RPMI7951 (cell line): ENCODE results near the gene ITPRIPL1. TPM values are rescaled to one million over a fixed set of nuclear protein-coding genes. Genes with fewer than 3 reads are reported as not detected.

Source experiments
- DNase-seq: peaks from one replicate; pipeline ENCODE4 v3.0.0-alpha.2; 2012; ENCODE audit warnings: low read depth
- total RNA-seq: library from RNA; depleted of rRNA; stranded (reverse); fragments of >200 nt; shearing (Covaris generic); gene quantifications from 2 replicates; pipeline ENCODE4 v1.2.3, GENCODE V29; 2014

The ITPRIPL1 gene
- total RNA-seq, 1 experiment from 2014 or later, result 14.5 TPM

GRCh38 chr2:96323849-96324248 lies 1.3 kb upstream of the ITPRIPL1 start:
- DNase-seq, result no peak

- DNase-seq, result no peak
Observed at GRCh38 chr2:96324721-96325040, 436 bp upstream of the ITPRIPL1 start.

- no peak for DNase-seq
Observed at GRCh38 chr2:96325884-96326255, 753 bp downstream of the ITPRIPL1 start.

- DNase-seq, result no peak
Observed at GRCh38 chr2:96326564-96326963, 1.4 kb downstream of the ITPRIPL1 start.

GRCh38 chr2:96326990-96327820 lies 2.1 kb downstream of the ITPRIPL1 start:
- DNase-seq, result no peak

GRCh38 chr2:96329456-96329855 lies 4.3 kb downstream of the ITPRIPL1 start:
- peak; percentile 79 for DNase-seq

GRCh38 chr2:96329874-96330273 lies 4.8 kb downstream of the ITPRIPL1 start:
- no peak for DNase-seq

GRCh38 chr2:96330407-96330806 lies 5.3 kb downstream of the ITPRIPL1 start:
- peak; percentile 60 for DNase-seq

- no peak for DNase-seq
Observed at GRCh38 chr2:96333708-96334107, 8.6 kb downstream of the ITPRIPL1 start.

- no peak for DNase-seq
Observed at GRCh38 chr2:96336104-96336775, 11.1 kb downstream of the ITPRIPL1 start.

- DNase-seq, result no peak
Observed at GRCh38 chr2:96336873-96337272, 11.8 kb downstream of the ITPRIPL1 start.

GRCh38 chr2:96340493-96341414 lies 15.6 kb downstream of the ITPRIPL1 start:
- DNase-seq, result no peak

GRCh38 chr2:96341641-96342040 lies 16.5 kb downstream of the ITPRIPL1 start:
- DNase-seq, result no peak

- peak; percentile 86 for DNase-seq
Observed at GRCh38 chr2:96342085-96342484, 17.0 kb downstream of the ITPRIPL1 start.

GRCh38 chr2:96344011-96344410 lies 18.9 kb downstream of the ITPRIPL1 start:
- DNase-seq, result no peak

- DNase-seq, result no peak
Observed at GRCh38 chr2:96345438-96345837, 20.3 kb downstream of the ITPRIPL1 start.

GRCh38 chr2:96345868-96346462 lies 20.8 kb downstream of the ITPRIPL1 start:
- DNase-seq, result no peak

GRCh38 chr2:96347395-96347794 lies 22.3 kb downstream of the ITPRIPL1 start:
- no peak for DNase-seq

GRCh38 chr2:96353032-96353561 lies 28.0 kb downstream of the ITPRIPL1 start:
- peak; percentile 62 for DNase-seq

- no peak for DNase-seq
Observed at GRCh38 chr2:96353606-96354101, 28.5 kb downstream of the ITPRIPL1 start.

GRCh38 chr2:96354492-96354891 lies 29.4 kb downstream of the ITPRIPL1 start:
- no peak for DNase-seq
